ENCODE results near the gene GUCA2A. TPM values are rescaled to one million over a fixed set of nuclear protein-coding genes. Genes with fewer than 3 reads are reported as not detected.
"Not testable (repeated sequence)": the region's sequence is repeated elsewhere in the genome, so short reads cannot be mapped to it uniquely, and the experiment has no call there.

Gene GUCA2A, protein sequence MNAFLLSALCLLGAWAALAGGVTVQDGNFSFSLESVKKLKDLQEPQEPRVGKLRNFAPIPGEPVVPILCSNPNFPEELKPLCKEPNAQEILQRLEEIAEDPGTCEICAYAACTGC
- total RNA-seq (ENCODE audit: insufficient read depth, low replicate concordance), result not detected

DNA sequence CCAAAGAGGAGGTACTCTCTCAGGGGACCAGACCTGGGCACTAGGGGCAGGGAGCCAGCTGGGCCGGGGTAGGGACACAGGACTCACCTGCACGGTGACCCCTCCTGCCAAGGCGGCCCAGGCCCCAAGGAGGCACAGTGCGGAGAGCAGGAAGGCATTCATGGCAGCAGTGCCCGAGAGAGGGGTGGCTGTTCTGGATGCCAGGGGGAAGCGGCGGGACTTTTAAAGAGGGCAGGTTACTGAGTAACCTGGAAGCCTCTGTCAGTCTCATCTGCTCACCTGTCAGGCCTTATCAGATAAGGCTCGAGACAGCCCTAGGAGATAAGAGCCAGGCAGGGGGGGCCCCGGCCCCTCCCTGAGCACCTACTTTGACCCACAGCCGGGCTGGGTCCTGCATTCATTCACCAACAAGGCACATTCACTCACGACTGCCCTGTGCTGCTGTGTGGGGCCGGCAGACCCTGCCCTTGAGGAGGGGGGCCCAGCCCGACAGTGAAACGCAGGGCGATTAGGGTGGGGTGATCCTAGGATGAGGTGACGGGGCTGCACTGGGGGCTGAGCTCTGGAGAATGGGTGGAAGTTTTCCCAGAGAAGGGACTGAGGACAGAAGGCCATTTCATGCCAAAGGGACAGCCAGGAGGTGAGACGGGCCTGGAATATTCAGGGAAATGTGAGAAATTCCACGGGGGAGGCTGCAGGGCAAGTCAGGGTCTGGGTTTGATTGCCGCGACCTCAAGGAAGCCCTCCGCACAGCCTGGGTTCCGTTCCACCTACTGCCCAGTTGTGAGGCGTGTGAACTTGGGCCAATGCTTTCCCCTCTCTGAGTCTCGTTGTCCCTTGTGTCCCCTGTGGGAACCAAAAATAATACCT is at the start of gene GUCA2A:
Gene GUCA2A, minus strand, starts transcription at position 195 of the 870 bp plus-strand sequence. Its CDS starts 33 bp downstream, at position 162.
- DNase-seq (ENCODE audit: low spot score), result no peak

GRCh38 chr1:42211224-42211623 is 46.7 kb upstream of the GUCA2A start:
- DNase-seq (ENCODE audit: low spot score), result no peak

DNA sequence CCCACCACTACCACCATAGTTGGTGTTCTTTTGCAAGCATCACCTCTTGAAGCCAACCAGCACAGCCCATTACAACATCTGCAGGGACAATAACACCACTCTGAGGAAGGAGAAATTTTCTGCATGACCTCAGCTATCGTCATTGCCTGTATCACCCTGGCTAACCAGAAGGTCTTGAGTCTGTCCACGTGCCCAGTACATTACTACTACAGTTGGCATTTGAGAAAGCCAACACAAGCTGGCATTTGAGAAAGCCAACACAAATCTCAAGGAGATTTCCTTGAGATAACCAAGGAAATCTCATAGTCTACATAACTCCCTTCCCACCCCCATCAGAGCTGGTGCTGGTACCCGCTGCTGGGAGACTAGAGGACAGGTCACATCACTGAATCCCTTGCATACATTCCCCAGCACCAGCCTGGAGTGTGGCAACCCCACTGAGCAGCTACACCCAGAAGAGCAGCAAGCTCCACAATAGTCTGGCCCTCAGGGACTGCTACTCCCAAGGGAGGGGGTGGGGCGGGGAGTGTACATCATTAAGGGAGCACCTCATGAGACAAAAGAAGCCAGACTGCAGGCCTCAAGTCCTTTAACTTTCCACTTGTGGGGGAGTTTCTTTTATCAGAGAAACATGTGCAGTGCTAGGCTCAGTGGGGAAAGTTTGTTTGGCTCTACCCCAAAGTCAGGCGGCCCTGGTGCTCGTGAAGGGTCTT is 46.0 kb upstream of the GUCA2A start:
- no peak for DNase-seq (ENCODE audit: low spot score)

- peak; percentile 33 for DNase-seq (ENCODE audit: low spot score)
Observed at GRCh38 chr1:42209526-42210251, 45.1 kb upstream of the GUCA2A start.

- DNase-seq (ENCODE audit: low spot score), result not testable (repeated sequence)
Observed at GRCh38 chr1:42206930-42207329, 42.4 kb upstream of the GUCA2A start.

GRCh38 chr1:42206164-42206563 is 41.6 kb upstream of the GUCA2A start:
- peak; percentile 71 for DNase-seq (ENCODE audit: low spot score)

GRCh38 chr1:42201986-42202385 is 37.4 kb upstream of the GUCA2A start:
- no peak for DNase-seq (ENCODE audit: low spot score)

DNA sequence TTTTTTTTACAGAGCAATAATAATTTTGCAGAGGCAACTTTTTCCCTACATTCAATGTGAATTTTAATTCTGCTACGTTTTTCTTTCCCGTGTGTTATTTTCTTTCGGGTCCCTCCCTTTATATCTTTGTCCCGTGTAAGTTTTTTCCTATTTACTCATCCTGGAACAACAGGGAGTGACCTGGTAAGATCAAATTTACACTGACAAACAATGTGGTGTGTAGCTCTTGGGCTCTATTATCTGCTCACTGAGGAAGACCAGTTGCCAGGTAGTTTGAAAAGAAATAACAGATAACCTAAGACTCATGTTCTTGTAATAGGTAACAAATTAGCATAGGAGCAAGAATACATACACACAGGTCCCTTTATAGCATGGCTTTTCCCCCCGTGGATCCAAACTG is 33.7 kb upstream of the GUCA2A start:
- DNase-seq (ENCODE audit: low spot score), result no peak

DNA sequence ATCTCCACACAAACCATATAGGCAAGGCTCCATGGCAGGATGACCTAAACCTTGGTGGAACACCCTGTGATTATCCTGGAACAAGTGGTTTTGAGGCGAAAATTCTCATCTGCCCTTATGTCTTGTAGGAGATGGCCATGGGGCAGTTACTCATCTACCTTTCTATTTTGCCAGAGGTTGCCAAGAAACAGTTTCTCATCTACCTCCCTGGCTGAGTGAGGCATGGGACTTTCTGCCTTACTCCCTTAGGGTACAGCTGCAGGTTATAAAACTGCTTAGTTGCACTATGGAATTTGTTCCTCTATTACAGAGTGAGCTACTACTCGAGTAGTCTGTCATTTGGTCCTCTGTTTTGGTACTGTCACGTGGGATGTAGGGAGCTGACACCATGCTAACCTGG is 31.3 kb upstream of the GUCA2A start:
- no peak for DNase-seq (ENCODE audit: low spot score)

DNA sequence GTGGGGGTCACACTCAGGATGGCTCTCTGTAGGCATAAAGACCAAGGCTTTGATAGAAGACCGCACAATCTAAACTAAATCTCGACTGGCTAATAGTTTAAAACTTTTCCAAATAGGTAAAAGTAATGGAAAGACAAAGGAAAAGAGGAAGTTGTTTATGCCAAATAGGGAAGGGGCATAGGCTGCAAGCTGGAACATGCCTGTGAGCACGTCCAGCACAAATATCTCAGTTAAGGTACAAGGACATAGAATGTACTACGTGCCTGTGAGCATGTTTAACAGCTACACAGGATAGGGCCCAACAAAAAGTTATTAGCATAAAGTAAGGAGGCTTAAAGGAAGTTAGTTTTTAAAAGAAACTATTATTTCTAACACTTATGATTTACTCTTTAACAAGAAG is 27.6 kb upstream of the GUCA2A start:
- no peak for DNase-seq (ENCODE audit: low spot score)

GRCh38 chr1:42191319-42191718 is 26.8 kb upstream of the GUCA2A start:
- DNase-seq (ENCODE audit: low spot score), result no peak

GRCh38 chr1:42189931-42190853 is 25.6 kb upstream of the GUCA2A start:
- no peak for DNase-seq (ENCODE audit: low spot score)

- DNase-seq (ENCODE audit: low spot score), result no peak
Observed at GRCh38 chr1:42186152-42186551, 21.6 kb upstream of the GUCA2A start.

- DNase-seq (ENCODE audit: low spot score), result no peak
Observed at GRCh38 chr1:42184616-42185015, 20.1 kb upstream of the GUCA2A start.

DNA sequence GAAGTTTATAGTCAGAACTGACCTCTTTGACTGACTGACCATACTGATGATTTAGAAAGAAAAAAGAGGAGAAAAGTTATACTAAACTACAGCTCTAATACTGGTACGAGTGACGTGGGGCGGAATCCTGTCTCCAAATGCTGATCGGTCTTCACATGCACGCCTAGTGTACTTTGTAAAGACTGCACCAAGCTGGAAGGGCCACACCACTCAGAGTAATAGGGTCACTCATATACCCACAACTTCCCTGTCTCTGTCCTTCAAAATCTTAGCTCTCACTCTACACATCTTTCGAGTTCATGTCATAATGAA is 19.4 kb upstream of the GUCA2A start:
- no peak for DNase-seq (ENCODE audit: low spot score)

DNA sequence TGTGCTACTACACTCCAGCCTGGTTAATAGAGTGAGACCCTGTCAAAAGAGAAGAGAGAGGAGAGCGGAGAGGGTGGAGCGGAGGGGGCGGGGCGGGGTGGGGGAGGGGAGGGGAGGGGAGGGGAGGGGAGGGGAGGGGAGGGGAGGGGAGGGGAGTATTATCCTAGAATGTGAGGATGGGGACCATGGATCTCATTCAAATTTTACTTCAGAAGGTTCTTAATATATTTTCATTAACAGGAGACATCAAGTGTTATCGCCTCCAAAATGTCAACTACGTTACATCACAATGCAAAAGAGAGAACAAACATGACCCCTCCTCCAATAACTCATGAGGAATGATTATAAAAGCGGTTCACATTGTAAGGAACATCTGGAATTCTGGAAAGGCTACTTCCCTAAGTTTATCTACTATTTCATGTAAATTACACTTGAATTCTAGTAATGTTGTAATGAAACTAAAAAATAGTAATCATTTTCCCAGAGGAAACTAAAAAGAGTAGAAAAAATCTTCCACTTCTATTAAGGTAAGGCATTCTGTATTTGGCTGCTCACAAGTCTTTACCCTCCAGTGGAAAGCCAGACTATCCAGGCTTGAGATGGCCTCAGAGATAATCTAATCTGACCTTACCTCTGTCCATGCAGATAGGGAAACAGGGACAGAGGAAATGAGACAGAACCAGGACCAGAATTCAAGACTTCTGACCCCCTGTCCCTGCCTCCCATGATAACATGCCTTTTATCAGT is 18.8 kb upstream of the GUCA2A start:
- DNase-seq (ENCODE audit: low spot score), result no peak

DNA sequence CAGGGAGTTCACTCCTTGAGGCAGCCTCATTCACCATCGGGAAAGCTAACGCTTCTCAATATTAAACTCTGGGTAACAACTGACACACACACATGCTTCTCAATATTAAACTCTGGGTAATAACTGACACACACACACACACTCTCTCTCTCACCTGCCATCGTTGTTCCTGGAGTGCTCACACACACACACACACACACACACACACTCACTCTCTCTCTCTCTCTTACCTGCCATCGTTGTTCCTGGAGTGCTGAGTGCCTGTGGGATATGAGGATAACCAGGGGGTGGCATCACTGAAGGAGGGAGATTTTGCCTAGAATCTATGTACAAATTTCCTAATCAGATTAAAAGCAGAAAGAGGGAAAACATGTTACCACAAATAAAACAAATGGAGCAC is 17.1 kb upstream of the GUCA2A start:
- DNase-seq (ENCODE audit: low spot score), result no peak

DNA sequence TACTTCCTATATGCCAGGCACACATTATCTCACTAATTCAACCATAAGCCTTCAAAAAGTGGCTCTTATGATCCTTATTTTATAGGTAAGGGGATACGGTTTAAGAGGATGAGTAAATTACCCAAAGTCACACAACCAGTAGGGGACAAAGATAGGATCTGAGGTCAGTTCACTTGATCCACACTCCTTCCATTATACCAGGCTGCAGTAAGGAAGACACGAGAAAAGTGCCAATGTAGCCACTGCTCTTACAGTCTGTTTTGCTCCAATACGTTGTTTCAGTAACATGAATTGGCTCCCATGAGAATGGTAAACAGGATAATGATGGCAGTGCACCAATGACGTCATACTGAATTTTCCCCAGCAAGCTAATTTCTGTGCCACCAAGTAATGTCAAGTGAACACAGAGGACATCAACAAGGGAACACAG is 15.4 kb upstream of the GUCA2A start:
- no peak for DNase-seq (ENCODE audit: low spot score)

DNA sequence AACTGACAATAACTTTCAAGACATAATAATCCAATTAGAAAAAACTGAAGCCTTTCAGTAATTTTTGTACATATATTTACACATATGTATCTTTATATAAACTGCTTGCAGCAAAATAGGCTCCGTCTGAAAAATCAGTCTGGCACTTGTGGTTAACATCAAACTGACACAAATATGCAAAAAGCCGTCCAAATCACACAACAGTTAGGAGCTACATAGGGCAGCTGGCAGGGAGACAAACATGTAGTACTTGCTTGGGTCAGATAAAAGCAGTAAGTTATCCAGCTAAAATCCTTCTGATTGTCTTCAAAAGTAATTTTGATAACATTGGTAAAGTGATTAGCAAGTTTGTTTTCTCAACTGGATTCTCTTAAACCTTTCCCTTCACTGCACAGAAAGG is 14.7 kb upstream of the GUCA2A start:
- DNase-seq (ENCODE audit: low spot score), result peak; percentile 96

DNA sequence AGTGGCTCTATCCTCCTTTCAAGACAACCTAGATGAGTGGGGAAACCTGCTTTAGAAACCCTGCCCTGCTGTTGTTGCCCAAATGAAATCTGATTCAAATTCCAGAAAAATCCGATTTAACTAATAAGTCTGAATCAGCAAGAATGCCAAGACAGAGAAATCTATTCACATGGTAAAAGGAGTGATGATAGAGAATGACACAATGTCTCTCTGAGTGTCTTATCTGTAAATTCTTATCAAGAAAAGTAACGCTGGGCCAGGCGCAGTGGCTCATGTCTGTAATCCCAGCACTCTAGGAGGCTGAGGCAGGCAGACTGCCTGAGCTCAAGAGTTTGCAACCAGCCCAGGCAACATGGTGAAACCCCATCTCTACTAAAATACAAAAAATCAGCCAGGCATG is 13.7 kb upstream of the GUCA2A start:
- peak; percentile 92 for DNase-seq (ENCODE audit: low spot score)

Data from umbilical cord (tissue), 2 donors.